Hepatocyte (in vitro differentiated cells): ENCODE results near the gene INPP5K.

ENCODE experiments used
- EZH2phosphoT487 ChIP-seq: fragments of 200-600 bp; sonication (generic); IDR thresholded peaks from one replicate; pipeline ENCODE4 v1.6.1; 2018; ENCODE audit warnings: antibody characterized with exemption, mild to moderate bottlenecking, low read depth, moderate library complexity; ENCODE audit not compliant: unreplicated experiment, severe bottlenecking
- TF ChIP-seq, protein P1 (sequence below): fragments of 200-600 bp; sonication (generic); IDR thresholded peaks from 2 replicates; pipeline ENCODE4 v1.5.1; 2016; ENCODE audit warnings: antibody characterized with exemption, mild to moderate bottlenecking; ENCODE audit not compliant: poor library complexity

DNA sequence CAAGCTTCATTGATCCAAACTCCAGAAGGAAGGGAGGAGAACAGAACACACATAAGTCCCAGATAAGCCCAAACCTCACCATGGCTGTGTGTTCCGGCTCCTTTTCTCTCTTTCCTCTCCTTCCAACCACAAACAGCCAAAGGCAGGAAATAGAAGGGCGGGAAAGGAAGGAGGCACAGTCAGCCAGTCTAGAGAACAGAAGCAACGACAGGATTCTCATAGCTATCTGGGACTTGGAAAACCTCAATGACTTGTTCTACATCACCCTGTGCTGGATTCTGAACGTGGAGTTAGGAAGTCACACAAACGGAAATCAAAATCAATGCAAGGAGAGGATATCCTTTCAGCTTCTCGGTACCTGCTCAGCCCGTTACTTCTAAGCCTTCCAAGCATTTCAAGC is 69.4 kb downstream of the INPP5K start:
- TF ChIP-seq, protein P1, sequence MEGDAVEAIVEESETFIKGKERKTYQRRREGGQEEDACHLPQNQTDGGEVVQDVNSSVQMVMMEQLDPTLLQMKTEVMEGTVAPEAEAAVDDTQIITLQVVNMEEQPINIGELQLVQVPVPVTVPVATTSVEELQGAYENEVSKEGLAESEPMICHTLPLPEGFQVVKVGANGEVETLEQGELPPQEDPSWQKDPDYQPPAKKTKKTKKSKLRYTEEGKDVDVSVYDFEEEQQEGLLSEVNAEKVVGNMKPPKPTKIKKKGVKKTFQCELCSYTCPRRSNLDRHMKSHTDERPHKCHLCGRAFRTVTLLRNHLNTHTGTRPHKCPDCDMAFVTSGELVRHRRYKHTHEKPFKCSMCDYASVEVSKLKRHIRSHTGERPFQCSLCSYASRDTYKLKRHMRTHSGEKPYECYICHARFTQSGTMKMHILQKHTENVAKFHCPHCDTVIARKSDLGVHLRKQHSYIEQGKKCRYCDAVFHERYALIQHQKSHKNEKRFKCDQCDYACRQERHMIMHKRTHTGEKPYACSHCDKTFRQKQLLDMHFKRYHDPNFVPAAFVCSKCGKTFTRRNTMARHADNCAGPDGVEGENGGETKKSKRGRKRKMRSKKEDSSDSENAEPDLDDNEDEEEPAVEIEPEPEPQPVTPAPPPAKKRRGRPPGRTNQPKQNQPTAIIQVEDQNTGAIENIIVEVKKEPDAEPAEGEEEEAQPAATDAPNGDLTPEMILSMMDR = no peak
- no peak for TF ChIP-seq EZH2phosphoT487
